Liver (tissue), 9 donors: ENCODE measurements around the gene RGS13. TPM values are rescaled to one million over a fixed set of nuclear protein-coding genes. Genes with fewer than 3 reads are reported as not detected.

ENCODE experiments used
- DNase-seq: peaks from one replicate; pipeline ENCODE4 v3.0.0-alpha.2; 2017; ENCODE audit warnings: low spot score
- H3K27ac ChIP-seq, 2 donors: one replicate each; pipeline ENCODE4 v1.7.0; 2013; ENCODE audit warnings: inconsistent platforms in 2 of 2, low read length in 2 of 2, control low read depth in 1 of 2, low read depth in 1 of 2, mild to moderate bottlenecking in 1 of 2
- H3K27me3 ChIP-seq, 4 donors: one replicate each; pipeline versions ENCODE4 v1.6.1 to v1.7.0; 2013; ENCODE audit warnings: low read length in 3 of 4, inconsistent platforms in 1 of 4, mild to moderate bottlenecking in 1 of 4, moderate library complexity in 1 of 4; ENCODE audit not compliant: control insufficient read depth in 4 of 4, insufficient read depth in 4 of 4
- H3K36me3 ChIP-seq, 4 donors: one replicate each; pipeline versions ENCODE4 v1.6.1 to v1.7.0; 2013; ENCODE audit warnings: low read length in 3 of 4, mild to moderate bottlenecking in 3 of 4, low read depth in 1 of 4, moderate library complexity in 1 of 4; ENCODE audit not compliant: control insufficient read depth in 4 of 4, insufficient read depth in 3 of 4
- H3K4me1 ChIP-seq, 4 donors: one replicate each; pipeline versions ENCODE4 v1.6.1 to v1.7.0; 2013; ENCODE audit warnings: low read length in 3 of 4, mild to moderate bottlenecking in 3 of 4, moderate library complexity in 1 of 4; ENCODE audit not compliant: control insufficient read depth in 4 of 4, insufficient read depth in 4 of 4
- H3K4me3 ChIP-seq, 3 donors: one replicate each; pipeline versions ENCODE4 v1.6.1 to v1.7.0; 2013; ENCODE audit warnings: low read length in 3 of 3, control low read depth in 1 of 3, low read depth in 1 of 3, mild to moderate bottlenecking in 1 of 3
- H3K9ac ChIP-seq, 2 donors: one replicate each; pipeline ENCODE4 v1.7.0; 2013; ENCODE audit warnings: low read length in 2 of 2, mild to moderate bottlenecking in 2 of 2, moderate library complexity in 2 of 2, control low read depth in 1 of 2, low read depth in 1 of 2
- H3K9me3 ChIP-seq, 4 donors: one replicate each; pipeline versions ENCODE4 v1.6.1 to v1.7.0; 2013; ENCODE audit warnings: low read length in 3 of 4; ENCODE audit not compliant: control insufficient read depth in 4 of 4
- EGR1 ChIP-seq, 2 donors: IDR thresholded peaks; 2 replicates each; pipeline ENCODE4 v1.6.1; 2016 to 2018; ENCODE audit warnings: antibody characterized with exemption in 2 of 2, low read depth in 2 of 2
- FOXA1 ChIP-seq: IDR thresholded peaks from 2 replicates; pipeline ENCODE4 v1.6.1; 2016; ENCODE audit warnings: antibody characterized with exemption
- FOXA2 ChIP-seq: IDR thresholded peaks from 2 replicates; pipeline ENCODE4 v1.6.1; 2016; ENCODE audit warnings: antibody characterized with exemption
- GABPA ChIP-seq, 2 donors: IDR thresholded peaks in 1 of 2; conservative IDR thresholded peaks in 1 of 2; 2 replicates each; pipeline ENCODE4 v1.6.1; 2016; ENCODE audit warnings: antibody characterized with exemption in 2 of 2, mild to moderate bottlenecking in 1 of 2, moderate library complexity in 1 of 2
- HNF4A ChIP-seq, 2 donors: conservative IDR thresholded peaks; 2 replicates each; pipeline ENCODE4 v1.6.1; 2016; ENCODE audit warnings: antibody characterized with exemption in 2 of 2, mild to moderate bottlenecking in 2 of 2
- HNF4G ChIP-seq: IDR thresholded peaks from 2 replicates; pipeline ENCODE4 v1.6.1; 2016; ENCODE audit warnings: antibody characterized with exemption
- JUND ChIP-seq, 2 donors: IDR thresholded peaks; 2 replicates each; pipeline ENCODE4 v1.6.1; 2016; ENCODE audit warnings: antibody characterized with exemption in 2 of 2
- NR2F2 ChIP-seq: IDR thresholded peaks from 2 replicates; pipeline ENCODE4 v1.6.1; 2016; ENCODE audit warnings: antibody characterized with exemption
- RXRA ChIP-seq, 2 donors: IDR thresholded peaks; 2 replicates each; pipeline ENCODE4 v1.6.1; 2017 to 2018; ENCODE audit warnings: antibody characterized with exemption in 2 of 2, mild to moderate bottlenecking in 1 of 2
- SP1 ChIP-seq: IDR thresholded peaks from 2 replicates; pipeline ENCODE4 v1.6.1; 2018; ENCODE audit warnings: antibody characterized with exemption, mild to moderate bottlenecking
- TAF1 ChIP-seq: conservative IDR thresholded peaks from 2 replicates; pipeline ENCODE4 v1.6.1; 2016; ENCODE audit warnings: antibody characterized with exemption, mild to moderate bottlenecking
- YY1 ChIP-seq: IDR thresholded peaks from 2 replicates; pipeline ENCODE4 v1.6.1; 2016; ENCODE audit warnings: antibody characterized with exemption, mild to moderate bottlenecking
- WGBS: extraction: QIAGEN DNeasy Blood & Tissue Kit; methylation state at CpG from one replicate; pipeline ENCODE4 v1.1.7; 2013; 5-methylcytosine and 5-hydroxymethylcytosine counted together
- polyA plus RNA-seq, 2 donors: library from polyadenylated mRNA; stranded (reverse) in 1 of 2; unstranded in 1 of 2; fragments of 200-250 nt in 1 of 2; fragments of >200 nt in 1 of 2; fragmentation: Nextera tagmentation in 1 of 2; extraction: Ambion mirVana in 1 of 2; gene quantifications; one replicate each; pipeline versions ENCODE4 v1.2.1 to v1.2.3, GENCODE V29; 2013 to 2015
- total RNA-seq, 2 donors: library from RNA; depleted of rRNA; stranded (reverse); fragments of >200 nt; gene quantifications; one replicate each; pipeline ENCODE4 v1.2.3, GENCODE V29; 2014
- TF ChIP-seq, protein P1 (sequence below): fragments of 150-350 bp; IDR thresholded peaks from 2 replicates; pipeline ENCODE4 v1.5.1; 2017; ENCODE audit warnings: improper control_type of control experiment, low read depth, low read length; ENCODE audit not compliant: missing input control
- TF ChIP-seq, protein P2 (sequence below): IDR thresholded peaks from 2 replicates; pipeline ENCODE4 v1.6.1; 2016; ENCODE audit warnings: antibody characterized with exemption
- TF ChIP-seq, protein P3 (sequence below): IDR thresholded peaks from 2 replicates; pipeline ENCODE4 v1.6.1; 2016; ENCODE audit warnings: antibody characterized with exemption
- TF ChIP-seq, protein P4 (sequence below): IDR thresholded peaks from 2 replicates; pipeline ENCODE4 v1.6.1; 2016; ENCODE audit warnings: antibody characterized with exemption, mild to moderate bottlenecking
- TF ChIP-seq, protein P5 (sequence below): IDR thresholded peaks from 2 replicates; pipeline ENCODE4 v1.6.1; 2016; ENCODE audit warnings: antibody characterized with exemption
- donor health status: healthy.
- donor health status: healthy.
- donor health status: healthy.
- donor health status: healthy.
- donor health status: healthy.

RGS13 gene
- total and polyA plus RNA-seq, 4 donors: under 0.01 to 0.05 TPM; not detected in 2

DNA sequence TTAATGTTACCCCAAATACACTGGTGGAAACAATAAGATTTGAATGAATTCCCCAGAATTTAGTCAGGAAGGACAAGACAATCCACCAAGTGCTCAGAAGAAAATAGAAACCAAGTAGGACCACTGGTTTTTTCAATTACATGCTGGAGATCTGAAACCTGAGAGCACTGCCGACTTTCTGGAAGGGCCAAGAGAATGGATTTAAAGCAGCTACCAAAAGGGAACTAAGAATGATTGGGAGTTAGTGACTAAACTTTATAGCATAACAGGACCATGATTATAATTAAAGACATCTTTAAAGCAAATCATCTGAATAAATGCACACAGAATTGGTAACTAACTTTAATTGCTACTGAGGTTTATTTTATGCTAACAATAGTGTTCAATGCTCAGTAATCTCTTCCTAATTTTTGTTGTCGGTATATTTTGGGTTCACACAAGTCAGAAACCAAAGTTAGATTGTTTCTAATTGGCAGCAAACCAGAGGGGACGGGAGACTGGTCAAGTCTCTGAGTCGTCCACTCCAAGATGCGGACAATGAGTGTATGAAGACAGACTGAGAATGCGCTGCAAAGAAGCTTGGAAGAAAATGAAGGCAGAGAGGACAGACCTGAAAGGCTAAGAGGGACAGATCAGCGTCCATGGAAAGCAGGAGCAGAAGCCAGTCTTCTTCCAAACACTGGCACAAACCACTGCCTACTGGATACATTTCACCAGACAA lies 2.3 kb upstream of the RGS13 start:
- TF ChIP-seq GABPA (IDR thresholded peaks at IDR 0.05 in 1 of 2, conservative IDR thresholded peaks at IDR 0.05 in 1 of 2) (no peak), RXRA (IDR thresholded peaks at IDR 0.05) (no peak), FOXA2 (no peak), JUND (IDR thresholded peaks at IDR 0.05) (no peak), EGR1 (IDR thresholded peaks at IDR 0.05; ENCODE audit: low read depth in 2 of 2) (no peak), HNF4A (conservative IDR thresholded peaks at IDR 0.05) (no peak), YY1 (no peak)
- TF ChIP-seq, protein P1, sequence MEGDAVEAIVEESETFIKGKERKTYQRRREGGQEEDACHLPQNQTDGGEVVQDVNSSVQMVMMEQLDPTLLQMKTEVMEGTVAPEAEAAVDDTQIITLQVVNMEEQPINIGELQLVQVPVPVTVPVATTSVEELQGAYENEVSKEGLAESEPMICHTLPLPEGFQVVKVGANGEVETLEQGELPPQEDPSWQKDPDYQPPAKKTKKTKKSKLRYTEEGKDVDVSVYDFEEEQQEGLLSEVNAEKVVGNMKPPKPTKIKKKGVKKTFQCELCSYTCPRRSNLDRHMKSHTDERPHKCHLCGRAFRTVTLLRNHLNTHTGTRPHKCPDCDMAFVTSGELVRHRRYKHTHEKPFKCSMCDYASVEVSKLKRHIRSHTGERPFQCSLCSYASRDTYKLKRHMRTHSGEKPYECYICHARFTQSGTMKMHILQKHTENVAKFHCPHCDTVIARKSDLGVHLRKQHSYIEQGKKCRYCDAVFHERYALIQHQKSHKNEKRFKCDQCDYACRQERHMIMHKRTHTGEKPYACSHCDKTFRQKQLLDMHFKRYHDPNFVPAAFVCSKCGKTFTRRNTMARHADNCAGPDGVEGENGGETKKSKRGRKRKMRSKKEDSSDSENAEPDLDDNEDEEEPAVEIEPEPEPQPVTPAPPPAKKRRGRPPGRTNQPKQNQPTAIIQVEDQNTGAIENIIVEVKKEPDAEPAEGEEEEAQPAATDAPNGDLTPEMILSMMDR: no peak
- TF ChIP-seq, protein P2, sequence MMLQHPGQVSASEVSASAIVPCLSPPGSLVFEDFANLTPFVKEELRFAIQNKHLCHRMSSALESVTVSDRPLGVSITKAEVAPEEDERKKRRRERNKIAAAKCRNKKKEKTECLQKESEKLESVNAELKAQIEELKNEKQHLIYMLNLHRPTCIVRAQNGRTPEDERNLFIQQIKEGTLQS: no peak
- TF ChIP-seq, protein P3, sequence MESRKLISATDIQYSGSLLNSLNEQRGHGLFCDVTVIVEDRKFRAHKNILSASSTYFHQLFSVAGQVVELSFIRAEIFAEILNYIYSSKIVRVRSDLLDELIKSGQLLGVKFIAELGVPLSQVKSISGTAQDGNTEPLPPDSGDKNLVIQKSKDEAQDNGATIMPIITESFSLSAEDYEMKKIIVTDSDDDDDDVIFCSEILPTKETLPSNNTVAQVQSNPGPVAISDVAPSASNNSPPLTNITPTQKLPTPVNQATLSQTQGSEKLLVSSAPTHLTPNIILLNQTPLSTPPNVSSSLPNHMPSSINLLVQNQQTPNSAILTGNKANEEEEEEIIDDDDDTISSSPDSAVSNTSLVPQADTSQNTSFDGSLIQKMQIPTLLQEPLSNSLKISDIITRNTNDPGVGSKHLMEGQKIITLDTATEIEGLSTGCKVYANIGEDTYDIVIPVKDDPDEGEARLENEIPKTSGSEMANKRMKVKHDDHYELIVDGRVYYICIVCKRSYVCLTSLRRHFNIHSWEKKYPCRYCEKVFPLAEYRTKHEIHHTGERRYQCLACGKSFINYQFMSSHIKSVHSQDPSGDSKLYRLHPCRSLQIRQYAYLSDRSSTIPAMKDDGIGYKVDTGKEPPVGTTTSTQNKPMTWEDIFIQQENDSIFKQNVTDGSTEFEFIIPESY: no peak
- 88% methylated on average over 7 of the region's 7 CpGs for WGBS
- no peak overlapping the region for H3K27ac ChIP-seq
- no peaks in the 10 kb centered on the region for H3K36me3 ChIP-seq
- no peak overlapping the region for H3K4me3 ChIP-seq
- no peak overlapping the region for H3K9ac ChIP-seq
- H3K4me1 ChIP-seq: peaks cover 0 to 28% (median 25%) of the 10 kb centered on the region in 4 donors
- no peak for DNase-seq
- H3K27me3 ChIP-seq: no peaks in the 10 kb centered on the region
- no peaks in the 10 kb centered on the region for H3K9me3 ChIP-seq

DNA sequence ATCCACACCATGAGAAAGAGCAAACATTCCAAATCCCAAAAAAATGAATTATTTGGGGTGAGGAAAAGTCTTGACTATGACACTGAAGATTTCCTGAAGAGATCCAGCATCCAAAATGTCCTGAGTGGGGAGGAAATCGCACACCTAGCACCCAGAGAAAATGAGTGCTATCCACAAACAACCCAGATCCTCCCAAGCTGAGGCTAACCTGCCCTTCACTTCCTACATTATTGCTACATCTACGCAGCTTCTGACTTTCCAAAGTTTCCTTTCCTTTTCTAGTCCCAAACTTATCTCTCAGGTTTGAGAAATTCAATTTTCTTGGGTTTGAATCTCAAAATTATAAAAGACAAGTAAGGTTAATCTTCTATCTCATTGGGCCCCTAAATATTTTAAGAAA lies 906 bp upstream of the RGS13 start:
- Histone ChIP-seq H3K36me3 (no peaks in the 10 kb centered on the region), H3K9ac (no peak overlapping the region), H3K27ac (no peak overlapping the region), H3K4me3 (no peak overlapping the region), H3K4me1 (peaks cover 0 to 21% (median 16%) of the 10 kb centered on the region in 4 donors), H3K27me3 (no peaks in the 10 kb centered on the region), H3K9me3 (no peaks in the 10 kb centered on the region)
- TF ChIP-seq HNF4G (no peak), RXRA (IDR thresholded peaks at IDR 0.05) (no peak), SP1 (no peak), TAF1 (no peak), HNF4A (conservative IDR thresholded peaks at IDR 0.05) (no peak), NR2F2 (no peak), YY1 (no peak), FOXA2 (no peak), JUND (IDR thresholded peaks at IDR 0.05) (no peak), GABPA (IDR thresholded peaks at IDR 0.05 in 1 of 2, conservative IDR thresholded peaks at IDR 0.05 in 1 of 2) (no peak), FOXA1 (no peak), EGR1 (IDR thresholded peaks at IDR 0.05; ENCODE audit: low read depth in 2 of 2) (no peak)
- TF ChIP-seq, protein P3: no peak
- TF ChIP-seq, protein P4, sequence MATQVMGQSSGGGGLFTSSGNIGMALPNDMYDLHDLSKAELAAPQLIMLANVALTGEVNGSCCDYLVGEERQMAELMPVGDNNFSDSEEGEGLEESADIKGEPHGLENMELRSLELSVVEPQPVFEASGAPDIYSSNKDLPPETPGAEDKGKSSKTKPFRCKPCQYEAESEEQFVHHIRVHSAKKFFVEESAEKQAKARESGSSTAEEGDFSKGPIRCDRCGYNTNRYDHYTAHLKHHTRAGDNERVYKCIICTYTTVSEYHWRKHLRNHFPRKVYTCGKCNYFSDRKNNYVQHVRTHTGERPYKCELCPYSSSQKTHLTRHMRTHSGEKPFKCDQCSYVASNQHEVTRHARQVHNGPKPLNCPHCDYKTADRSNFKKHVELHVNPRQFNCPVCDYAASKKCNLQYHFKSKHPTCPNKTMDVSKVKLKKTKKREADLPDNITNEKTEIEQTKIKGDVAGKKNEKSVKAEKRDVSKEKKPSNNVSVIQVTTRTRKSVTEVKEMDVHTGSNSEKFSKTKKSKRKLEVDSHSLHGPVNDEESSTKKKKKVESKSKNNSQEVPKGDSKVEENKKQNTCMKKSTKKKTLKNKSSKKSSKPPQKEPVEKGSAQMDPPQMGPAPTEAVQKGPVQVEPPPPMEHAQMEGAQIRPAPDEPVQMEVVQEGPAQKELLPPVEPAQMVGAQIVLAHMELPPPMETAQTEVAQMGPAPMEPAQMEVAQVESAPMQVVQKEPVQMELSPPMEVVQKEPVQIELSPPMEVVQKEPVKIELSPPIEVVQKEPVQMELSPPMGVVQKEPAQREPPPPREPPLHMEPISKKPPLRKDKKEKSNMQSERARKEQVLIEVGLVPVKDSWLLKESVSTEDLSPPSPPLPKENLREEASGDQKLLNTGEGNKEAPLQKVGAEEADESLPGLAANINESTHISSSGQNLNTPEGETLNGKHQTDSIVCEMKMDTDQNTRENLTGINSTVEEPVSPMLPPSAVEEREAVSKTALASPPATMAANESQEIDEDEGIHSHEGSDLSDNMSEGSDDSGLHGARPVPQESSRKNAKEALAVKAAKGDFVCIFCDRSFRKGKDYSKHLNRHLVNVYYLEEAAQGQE: no peak
- TF ChIP-seq, protein P5, sequence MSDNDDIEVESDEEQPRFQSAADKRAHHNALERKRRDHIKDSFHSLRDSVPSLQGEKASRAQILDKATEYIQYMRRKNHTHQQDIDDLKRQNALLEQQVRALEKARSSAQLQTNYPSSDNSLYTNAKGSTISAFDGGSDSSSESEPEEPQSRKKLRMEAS: no peak
- TF ChIP-seq, protein P1: no peak
- 91% methylated on average over 2 of the region's 2 CpGs for WGBS
- no peak for DNase-seq
